Keratinocyte (primary cell): ENCODE measurements around the gene NCF4. TPM values are rescaled to one million over a fixed set of nuclear protein-coding genes. Genes with fewer than 3 reads are reported as not detected.

Experiments used
- DNase-seq: peaks from one replicate; pipeline ENCODE4 v3.0.0-alpha.2; 2011; ENCODE audit warnings: low read depth, missing footprints, low spot score
- FAIRE-seq: peaks from 2 replicates; lab custom pipeline; 2011; peaks lifted over from hg19 to GRCh38; lab: Jason Lieb, UNC
- H2AFZ ChIP-seq: 2 replicates; pipeline ENCODE4 v1.6.0; 2012; ENCODE audit warnings: low read length, control low read depth, inconsistent platforms; ENCODE audit not compliant: control insufficient read depth
- H3K27ac ChIP-seq: 2 replicates; pipeline ENCODE4 v1.5.1; 2011; ENCODE audit warnings: low read length; ENCODE audit not compliant: control insufficient read depth, insufficient read depth
- H3K27me3 ChIP-seq: 3 replicates; pipeline ENCODE4 v1.6.0; 2011; ENCODE audit warnings: low read length; ENCODE audit not compliant: control insufficient read depth, insufficient read depth; ENCODE audit errors: extremely low read depth
- H3K36me3 ChIP-seq, 2 experiments: 2 replicates in 1 of 2; 3 replicates in 1 of 2; pipeline ENCODE4 v1.5.1; 2011; ENCODE audit warnings: low read length in 2 of 2, mild to moderate bottlenecking in 1 of 2; ENCODE audit not compliant: control insufficient read depth in 2 of 2, insufficient read depth in 2 of 2; ENCODE audit errors: extremely low read depth in 1 of 2
- H3K4me1 ChIP-seq: 3 replicates; pipeline ENCODE4 v1.5.1; 2011; ENCODE audit warnings: low read length; ENCODE audit not compliant: control insufficient read depth, insufficient read depth; ENCODE audit errors: extremely low read depth
- H3K4me2 ChIP-seq: 3 replicates; pipeline ENCODE4 v1.6.0; 2011; ENCODE audit warnings: low read depth, low read length; ENCODE audit not compliant: control insufficient read depth, insufficient read depth; ENCODE audit errors: extremely low read depth
- H3K4me3 ChIP-seq, 3 experiments: fragments of 200-600 bp in 1 of 3; sonication (generic) in 1 of 3; 2 replicates in 2 of 3; 3 replicates in 1 of 3; pipeline ENCODE4 v1.5.1; 2011 to 2016; ENCODE audit warnings: low read length in 3 of 3, mild to moderate bottlenecking in 3 of 3, control low read depth in 2 of 3, inconsistent platforms in 1 of 3, low read depth in 1 of 3, mixed read lengths in 1 of 3, mixed run types in 1 of 3, moderate library complexity in 1 of 3; ENCODE audit not compliant: control insufficient read depth in 2 of 3, insufficient read depth in 2 of 3; ENCODE audit errors: extremely low read depth in 1 of 3
- H3K79me2 ChIP-seq: 2 replicates; pipeline ENCODE4 v1.6.0; 2012; ENCODE audit warnings: low read length; ENCODE audit not compliant: control insufficient read depth, insufficient read depth
- H3K9ac ChIP-seq: 3 replicates; pipeline ENCODE4 v1.6.0; 2011; ENCODE audit warnings: low read length; ENCODE audit not compliant: control insufficient read depth, insufficient read depth; ENCODE audit errors: extremely low read depth
- H3K9me1 ChIP-seq: 3 replicates; pipeline ENCODE4 v1.6.0; 2011; ENCODE audit warnings: low read length; ENCODE audit not compliant: control insufficient read depth, insufficient read depth; ENCODE audit errors: extremely low read depth
- H3K9me3 ChIP-seq: 2 replicates; pipeline ENCODE4 v1.5.1; 2012; ENCODE audit warnings: low read depth, low read length; ENCODE audit not compliant: control insufficient read depth
- H4K20me1 ChIP-seq: 3 replicates; pipeline ENCODE4 v1.6.0; 2011; ENCODE audit warnings: low read length; ENCODE audit not compliant: control insufficient read depth, insufficient read depth; ENCODE audit errors: extremely low read depth
- CTCF ChIP-seq, 3 experiments: IDR thresholded peaks in 1 of 3; conservative IDR thresholded peaks in 1 of 3; optimal IDR thresholded peaks in 1 of 3; 2 replicates in 2 of 3; 3 replicates in 1 of 3; pipeline versions ENCODE3 to v1.5.1; 2011; ENCODE audit warnings: low read length in 3 of 3, mild to moderate bottlenecking in 3 of 3, moderate library complexity in 2 of 3, control low read depth in 1 of 3, inconsistent platforms in 1 of 3; ENCODE audit not compliant: insufficient read depth in 2 of 3; ENCODE audit errors: extremely low read depth in 1 of 3
- EZH2 ChIP-seq: IDR thresholded peaks from one replicate; pipeline ENCODE4 v1.6.1; 2012; ENCODE audit warnings: inconsistent platforms, mild to moderate bottlenecking, low read length, moderate library complexity
- dilution Hi-C: fragments of 300-500 bp; cut with MboI; formaldehyde crosslinking; loops from one replicate; pipeline ENCODE4 v1.7.0; 2020; ENCODE audit warnings: low sequenced_read_pairs; ENCODE audit not compliant: extremely low pct_ligation_motif_present
- polyA plus RNA-seq, 5 experiments: library from polyadenylated mRNA; depleted of rRNA in 3 of 5; stranded (reverse) in 3 of 5; stranded (forward) in 1 of 5; unstranded in 1 of 5; fragments of >200 nt; gene quantifications; 1 replicate in 1 of 5; 2 replicates in 3 of 5; 3 replicates in 1 of 5; pipeline versions ENCODE4 v1.2.1 to v1.2.3, GENCODE V29; 2011 to 2012; ENCODE audit warnings: missing spikeins in 2 of 5, low read depth in 1 of 5, low replicate concordance in 1 of 5

NCF4 gene
- polyA plus RNA-seq, 1 donor (not counting 4 experiments of a cell fraction or from before 2014, with no cell fraction given): 0.42 TPM

- Histone ChIP-seq H3K4me2 (no peak overlapping the region), H3K36me3 (no peaks in the 10 kb centered on the region), H3K4me3 (no peak overlapping the region), H3K27me3 (peaks cover 14% of the 10 kb centered on the region), H3K9ac (no peak overlapping the region), H3K9me1 (no peaks in the 10 kb centered on the region), H3K79me2 (no peaks in the 10 kb centered on the region), H3K9me3 (no peaks in the 10 kb centered on the region), H3K27ac (no peak overlapping the region), H2AFZ (no peak overlapping the region), H4K20me1 (no peaks in the 10 kb centered on the region), H3K4me1 (no peaks in the 10 kb centered on the region)
- TF ChIP-seq CTCF (optimal IDR thresholded peaks at IDR 0.05 in 1 of 3, IDR thresholded peaks at IDR 0.05 in 1 of 3, conservative IDR thresholded peaks at IDR 0.05 in 1 of 3; ENCODE audit: extremely low read depth in 1 of 3, insufficient read depth in 2 of 3, low read length in 3 of 3): no peak
- dilution Hi-C loops: no loop called here
- DNase-seq: no peak
- FAIRE-seq: no peak
These were observed 38.7 kb downstream of the NCF4 start for GRCh38 chr22:36899498-36899897.

- no peak for DNase-seq
- dilution Hi-C loops: no loop called here
- FAIRE-seq: no peak
- Histone ChIP-seq H3K4me3 (no peak overlapping the region), H4K20me1 (no peaks in the 10 kb centered on the region), H3K27me3 (peaks cover 13% of the 10 kb centered on the region), H3K36me3 (no peaks in the 10 kb centered on the region), H3K9me1 (no peaks in the 10 kb centered on the region), H3K4me1 (no peaks in the 10 kb centered on the region), H3K9ac (no peak overlapping the region), H2AFZ (no peak overlapping the region), H3K4me2 (no peak overlapping the region), H3K79me2 (no peaks in the 10 kb centered on the region), H3K27ac (no peak overlapping the region), H3K9me3 (no peaks in the 10 kb centered on the region)
- TF ChIP-seq CTCF (optimal IDR thresholded peaks at IDR 0.05 in 1 of 3, IDR thresholded peaks at IDR 0.05 in 1 of 3, conservative IDR thresholded peaks at IDR 0.05 in 1 of 3; ENCODE audit: extremely low read depth in 1 of 3, insufficient read depth in 2 of 3, low read length in 3 of 3) (no peak), EZH2 (no peak)
These were observed 39.4 kb downstream of the NCF4 start for GRCh38 chr22:36900225-36900624.
